ENCODE results near the gene SH3BGRL. TPM values are rescaled to one million over a fixed set of nuclear protein-coding genes. Genes with fewer than 3 reads are reported as not detected.
"Not testable (repeated sequence)": the region's sequence is repeated elsewhere in the genome, so short reads cannot be mapped to it uniquely, and the experiment has no call there.

SH3BGRL gene
- polyA plus RNA-seq, 3 donors = 29.6 to 176 (median 48.1) TPM

DNA sequence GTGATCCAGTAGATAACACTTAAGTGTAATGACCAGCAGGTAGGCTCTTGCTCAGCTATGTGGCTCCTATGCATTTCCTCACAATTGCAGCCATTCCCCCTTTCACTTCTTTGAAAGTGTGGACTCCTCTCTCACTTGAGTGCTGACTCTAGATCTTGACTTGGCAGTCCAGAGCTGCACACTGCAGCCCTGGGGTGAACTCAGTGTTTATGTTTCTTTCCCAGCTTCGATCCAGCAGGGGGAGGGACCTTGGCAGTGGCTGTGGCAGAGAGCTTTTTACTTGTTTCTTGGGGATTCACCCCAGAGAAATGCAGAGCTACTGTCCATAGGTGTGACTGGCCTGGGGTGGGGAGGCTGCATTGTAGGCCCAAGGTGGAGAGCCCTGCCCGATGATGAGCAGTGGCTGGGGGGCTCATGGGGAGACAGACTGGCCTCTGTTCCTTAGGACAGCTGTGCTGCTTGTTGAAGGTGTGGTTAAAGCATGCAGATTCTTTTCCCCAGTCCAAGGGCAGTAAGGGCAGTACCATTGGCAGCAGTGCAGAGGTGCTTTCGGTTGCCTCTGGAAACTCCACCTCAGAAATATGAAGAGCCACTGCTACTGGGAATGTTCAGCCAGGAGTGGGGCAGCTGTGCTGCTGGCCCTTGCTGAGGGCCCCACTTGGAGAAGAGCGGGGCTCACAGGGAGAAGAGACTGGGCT, 134.7 kb downstream of the SH3BGRL start:
- 69 to 96% (median 80%) methylated on average over 4 of the region's 4 CpGs for WGBS, 3 donors
- H3K27ac ChIP-seq (ENCODE audit: low read depth, low read length) = no peak overlapping the region

DNA sequence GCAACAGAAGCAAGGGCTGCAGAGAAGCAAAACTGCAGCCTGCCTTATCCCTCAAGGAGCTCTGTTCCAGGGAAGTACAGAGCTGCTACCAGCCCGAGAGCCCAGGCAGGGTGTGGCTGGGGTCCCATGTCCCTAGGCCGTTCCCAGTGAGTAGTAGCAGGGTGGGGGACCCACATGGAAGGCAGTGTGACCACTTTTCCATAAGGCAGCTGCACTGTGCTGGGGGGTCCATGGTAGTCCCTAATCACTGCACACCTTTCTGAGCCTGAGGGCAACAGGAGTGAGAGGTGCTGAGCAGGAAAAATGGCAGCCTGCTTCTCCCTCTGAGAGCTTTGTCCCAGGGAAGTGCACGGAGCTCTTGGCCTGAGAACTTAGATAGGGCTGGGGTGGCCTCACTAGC, 135.9 kb downstream of the SH3BGRL start:
- H3K27ac ChIP-seq (ENCODE audit: low read depth, low read length) = no peak overlapping the region
- 84 to 100% (median 88%) methylated on average over 1 to 3 of the region's 3 CpGs for WGBS, 3 donors

DNA sequence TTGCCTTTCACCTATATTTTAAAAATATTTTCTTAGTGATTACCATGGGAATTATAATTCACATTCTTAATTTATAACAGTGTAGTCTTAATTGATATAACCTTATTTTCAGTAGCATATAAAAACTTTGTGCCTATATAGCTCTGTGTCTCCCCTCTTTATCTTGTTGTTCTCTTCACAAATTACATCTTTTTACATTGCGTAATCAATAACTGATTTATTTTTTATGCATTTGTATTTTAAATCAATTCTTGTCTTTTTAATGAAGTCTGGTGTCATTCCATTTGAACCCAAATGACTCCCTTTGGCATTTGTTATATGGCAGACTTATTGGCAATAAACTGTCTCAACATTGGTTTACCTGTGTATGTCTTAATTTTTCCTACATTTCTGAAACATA, 137.0 kb downstream of the SH3BGRL start:
- H3K27ac ChIP-seq (ENCODE audit: low read depth, low read length) = no peak overlapping the region
- WGBS, 3 donors = 87 to 100% (median 100%) methylated on average over 1 of the region's 1 CpG

DNA sequence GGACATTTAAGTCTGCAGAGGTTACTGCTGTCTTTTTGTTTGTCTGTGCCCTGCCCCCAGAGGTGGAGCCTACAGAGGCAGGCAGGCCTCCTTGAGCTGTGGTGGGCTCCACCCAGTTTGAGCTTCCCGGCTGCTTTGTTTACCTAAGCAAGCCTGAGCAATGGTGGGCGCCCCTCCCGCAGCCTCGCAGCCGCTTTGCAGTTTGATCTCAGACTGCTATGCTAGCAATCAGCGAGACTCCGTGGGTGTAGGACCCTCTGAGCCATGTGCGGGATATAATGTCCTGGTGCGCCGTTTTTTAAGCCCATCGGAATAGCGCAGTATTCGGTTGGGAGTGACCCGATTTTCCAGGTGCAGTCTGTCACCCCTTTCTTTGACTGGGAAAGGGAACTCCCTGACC, 143.4 kb downstream of the SH3BGRL start:
- 90 to 99% (median 98%) methylated on average over 13 to 14 of the region's 14 CpGs for WGBS, 3 donors
- H3K27ac ChIP-seq (ENCODE audit: low read depth, low read length) = not testable (repeated sequence)

Other genes starting within 250 kb of the SH3BGRL start
- gene HMGN5, start 189 bp upstream of the SH3BGRL start, polyA plus RNA-seq = 10 to 100 TPM in 1 of 3 donors, 1 to 10 TPM in 2; 4.2 to 27.0 (median 9.7) TPM